Sigmoid colon (tissue), 4 donors: ENCODE data around the gene TFCP2L1.

Source experiments
- CTCF ChIP-seq, 4 experiments: fragments of 450-650 bp in 3 of 4; fragments of 200-600 bp in 1 of 4; IDR thresholded peaks; one replicate each; pipeline ENCODE4 v1.5.1; 2016 to 2019; ENCODE audit warnings: antibody characterized with exemption in 4 of 4, mild to moderate bottlenecking in 3 of 4, moderate library complexity in 2 of 4
- EP300 ChIP-seq, 4 donors: sonication (generic); formaldehyde crosslinking; IDR thresholded peaks; one replicate each; pipeline ENCODE4 v1.6.1; 2017; ENCODE audit warnings: antibody characterized with exemption in 4 of 4
- POLR2A ChIP-seq, 2 donors: fragments of 450-650 bp; IDR thresholded peaks; one replicate each; pipeline ENCODE4 v1.6.1; 2016; ENCODE audit warnings: antibody characterized with exemption in 2 of 2, mild to moderate bottlenecking in 2 of 2, moderate library complexity in 2 of 2
- POLR2AphosphoS5 ChIP-seq, 4 donors: sonication (generic); formaldehyde crosslinking; IDR thresholded peaks; one replicate each; pipeline ENCODE4 v1.6.1; 2017; ENCODE audit warnings: antibody characterized with exemption in 4 of 4

- TF ChIP-seq POLR2AphosphoS5 (IDR thresholded peaks at IDR 0.05) (no peak), CTCF (IDR thresholded peaks at IDR 0.05) (no peak), POLR2A (IDR thresholded peaks at IDR 0.05) (no peak), EP300 (IDR thresholded peaks at IDR 0.05) (no peak)
These were observed 48.8 kb downstream of the TFCP2L1 start for GRCh38 chr2:121236101-121236640.
